ENCODE data around the gene ZNF680. TPM values are rescaled to one million over a fixed set of nuclear protein-coding genes. Genes with fewer than 3 reads are reported as not detected.

The ZNF680 gene
- total and polyA plus RNA-seq, 2 of the 4 experiments (the other 2 are of a cell fraction) = 1.5 to 3.9 TPM

GRCh38 chr7:64541438-64542359, 21.2 kb downstream of the ZNF680 start:
- H3K4ac ChIP-seq (ENCODE audit: low read depth, low read length) = peak overlapping the region; percentile 37; the same call in 1 of the 2 replicates
- no peaks in the 10 kb centered on the region for H3K27me3 ChIP-seq (ENCODE audit: control insufficient read depth, insufficient read depth, low read length)
- H3K9me3 ChIP-seq (ENCODE audit: control insufficient read depth, insufficient read depth, low read length) = peaks cover 2% of the 10 kb centered on the region; the same call in 1 of the 2 replicates
- H3K14ac ChIP-seq (replicated peaks; ENCODE audit: low read depth, low read length) = 0 out of 2 replicates have a peak overlapping the region, but pooled peaks have one; percentile 30
- peak overlapping the region; percentile 6; the same call in 1 of the 2 replicates for H3K27ac ChIP-seq (ENCODE audit: insufficient read depth, low read length)
- peaks cover 6% of the 10 kb centered on the region for H3K36me3 ChIP-seq (ENCODE audit: control insufficient read depth, insufficient read depth, low read length)
- no peak overlapping the region for H2AK9ac ChIP-seq (replicated peaks; ENCODE audit: low read depth, low read length, poor library complexity)
- no peak overlapping the region for H3K4me3 ChIP-seq (ENCODE audit: insufficient read depth, low read depth, low read length)
- H2BK5ac ChIP-seq (ENCODE audit: low read depth, low read length, poor library complexity, severe bottlenecking) = peak overlapping the region; percentile 60
- POLR2A ChIA-PET (ENCODE audit: unreplicated experiment) = no interaction called here
- in situ Hi-C loops (cut with MboI; ENCODE audit: low sequenced_read_pairs) (no loop called here), dilution Hi-C loops (cut with HindIII; ENCODE audit: low sequenced_read_pairs, unreplicated experiment) (no loop called here), intact Hi-C loops (cut with micrococcal nuclease) (no loop called here)
- WGBS, 2 experiments (ENCODE audit: extremely low coverage in 2 of 2, insufficient read length in 1 of 2) = 85% methylated on average over 3 of the region's 5 CpGs; no CpG with 5 or more reads in 1 of the 2 experiments
- H3K56ac ChIP-seq (ENCODE audit: extremely low read depth, insufficient read depth, low read length) = no peak overlapping the region
- H3K9me1 ChIP-seq (ENCODE audit: insufficient read depth, low read length) = no peaks in the 10 kb centered on the region
- no peak overlapping the region for H2BK15ac ChIP-seq (ENCODE audit: low read depth, low read length)
- H3K4me1 ChIP-seq (ENCODE audit: control insufficient read depth, insufficient read depth, low read length) = no peaks in the 10 kb centered on the region
- H3K79me1 ChIP-seq (ENCODE audit: low read depth in 1 of 2, low read length in 2 of 2) = peaks cover 0 to 8% of the 10 kb centered on the region in 2 experiments; a peak in 2 of 4 replicates
- peak overlapping the region; percentile 12; the same call in 1 of the 2 replicates for H3K23ac ChIP-seq (ENCODE audit: low read depth, low read length)
- peak overlapping the region; percentile 49 to 61; a peak in 3 of 4 replicates for H4K8ac ChIP-seq (ENCODE audit: low read depth in 2 of 2, low read length in 2 of 2)
- no TSS peak for BruUV-seq (replicated peaks)
- H2BK20ac ChIP-seq (ENCODE audit: low read depth, low read length) = no peak overlapping the region
- H2AK5ac ChIP-seq (ENCODE audit: low read depth, low read length) = no peak overlapping the region
- no peak overlapping the region; the same call in 1 of the 2 replicates for H3K18ac ChIP-seq (ENCODE audit: low read depth, low read length)
- DNase-seq = peak; percentile 72
- TF ChIP-seq NFE2L2 (IDR thresholded peaks at IDR 0.05; ENCODE audit: low read depth, low read length) (no peak), CTCF (conservative IDR thresholded peaks at IDR 0.05; ENCODE audit: low read depth, low read length) (no peak), USF2 (IDR thresholded peaks at IDR 0.05; ENCODE audit: low read depth, low read length) (no peak), FOS (IDR thresholded peaks at IDR 0.05; ENCODE audit: low read depth, low read length) (no peak), CHD1 (IDR thresholded peaks at IDR 0.05; ENCODE audit: low read depth, low read length) (no peak), MAZ (IDR thresholded peaks at IDR 0.05; ENCODE audit: borderline replicate concordance, low read depth, low read length) (no peak), MAFK (IDR thresholded peaks at IDR 0.05; ENCODE audit: low read depth, low read length) (no peak), ELK1 (IDR thresholded peaks at IDR 0.05; ENCODE audit: borderline replicate concordance, low read depth, low read length) (no peak), CEBPB (IDR thresholded peaks at IDR 0.05; ENCODE audit: low read depth, low read length) (no peak), RCOR1 (IDR thresholded peaks at IDR 0.05; ENCODE audit: insufficient replicate concordance, low read length) (no peak), RFX5 (IDR thresholded peaks at IDR 0.05; ENCODE audit: low read depth, low read length) (no peak), POLR2A (IDR thresholded peaks at IDR 0.05; ENCODE audit: low read depth, low read length) (no peak), MXI1 (IDR thresholded peaks at IDR 0.05; ENCODE audit: borderline replicate concordance, low read depth, low read length) (no peak)
- ATAC-seq (ENCODE audit: low read depth) = peak; percentile 95
- H3K4me2 ChIP-seq (ENCODE audit: low read depth, low read length) = no peak overlapping the region
- peak overlapping the region; percentile 52; the same call in 1 of the 2 replicates for H2BK120ac ChIP-seq (ENCODE audit: low read depth, low read length)
- CTCF ChIA-PET = no interaction called here
- no peaks in the 10 kb centered on the region for H4K20me1 ChIP-seq (ENCODE audit: insufficient read depth, low read length)
- peak overlapping the region; percentile 58; the same call in 1 of the 2 replicates for H3K9ac ChIP-seq (ENCODE audit: low read depth, low read length)
- peak overlapping the region; percentile 26 for H2AFZ ChIP-seq (replicated peaks; ENCODE audit: low read length, poor library complexity)
- H4K91ac ChIP-seq (ENCODE audit: insufficient read depth, low read depth, low read length) = 0 out of 2 replicates have a peak overlapping the region, but pooled peaks have one; percentile 8
- peak overlapping the region; percentile 72; the same call in 1 of the 2 replicates for H4K5ac ChIP-seq (ENCODE audit: low read depth, low read length)
